H1 (cell line): ENCODE data around the gene SLC25A52. TPM values are rescaled to one million over a fixed set of nuclear protein-coding genes. Genes with fewer than 3 reads are reported as not detected.

Experiments
- CTCF ChIA-PET: fragments of 300-600 bp; sonication (Branson Sonifier 250); formaldehyde crosslinking; loops from one replicate; lab custom pipeline; 2021; ENCODE audit not compliant: partially characterized antibody; lab: Charles Lee
- POLR2A ChIA-PET: fragments of 300-600 bp; sonication (Branson Sonifier 250); formaldehyde crosslinking; loops from one replicate; lab custom pipeline; 2021; ENCODE audit warnings: inconsistent platforms; ENCODE audit not compliant: partially characterized antibody; lab: Charles Lee
- DNase-seq, 2 experiments: peaks; one replicate each; pipeline versions ENCODE4 v3.0.0 to v3.0.0-alpha.2; 2010 to 2022; ENCODE audit warnings: low spot score in 2 of 2, low read depth in 1 of 2, mixed read lengths in 1 of 2
- FAIRE-seq: peaks from 2 replicates; lab custom pipeline; 2011; peaks lifted over from hg19 to GRCh38; lab: Jason Lieb, UNC
- H2AFZ ChIP-seq: 2 replicates; pipeline ENCODE4 v1.8.1; 2012; ENCODE audit warnings: low read length, inconsistent platforms
- H2AK5ac ChIP-seq: 2 replicates; pipeline ENCODE4 v1.6.1; 2013; ENCODE audit warnings: low read depth, low read length
- H2BK120ac ChIP-seq: replicated peaks from 2 replicates; pipeline ENCODE3; 2013; ENCODE audit warnings: low read depth, low read length, inconsistent platforms
- H2BK12ac ChIP-seq: 2 replicates; pipeline ENCODE4 v1.6.1; 2013; ENCODE audit warnings: low read depth, low read length
- H2BK15ac ChIP-seq: 2 replicates; pipeline ENCODE4 v1.6.1; 2013; ENCODE audit warnings: low read length
- H2BK20ac ChIP-seq: 2 replicates; pipeline ENCODE4 v1.6.1; 2013; ENCODE audit warnings: low read length
- H2BK5ac ChIP-seq: 2 replicates; pipeline ENCODE4 v1.6.1; 2013; ENCODE audit warnings: low read depth, low read length
- H3K14ac ChIP-seq: 2 replicates; pipeline ENCODE4 v1.6.1; 2013; ENCODE audit warnings: inconsistent platforms; ENCODE audit not compliant: insufficient read length
- H3K18ac ChIP-seq: 2 replicates; pipeline ENCODE4 v1.6.1; 2013; ENCODE audit warnings: low read length; ENCODE audit errors: extremely low read depth
- H3K23ac ChIP-seq: 2 replicates; pipeline ENCODE4 v1.6.1; 2013; ENCODE audit warnings: inconsistent platforms; ENCODE audit not compliant: insufficient read length
- H3K23me2 ChIP-seq: 2 replicates; pipeline ENCODE4 v1.6.1; 2013; ENCODE audit warnings: low read depth, low read length
- H3K27ac ChIP-seq: 2 replicates; pipeline ENCODE4 v1.6.1; 2011; ENCODE audit warnings: low read depth, low read length, inconsistent platforms
- H3K27me3 ChIP-seq, 4 experiments: replicated peaks in 1 of 4; 1 replicate in 1 of 4; 2 replicates in 3 of 4; pipeline versions ENCODE4 v1.6.1 to v1.8.1; 2011 to 2013; ENCODE audit warnings: low read length in 3 of 4, mild to moderate bottlenecking in 3 of 4, inconsistent platforms in 2 of 4, mixed read lengths in 2 of 4, moderate library complexity in 1 of 4; ENCODE audit not compliant: control insufficient read depth in 3 of 4, insufficient read depth in 3 of 4; ENCODE audit errors: extremely low read depth in 1 of 4
- H3K36me3 ChIP-seq, 4 experiments: 2 replicates each; pipeline versions ENCODE4 v1.6.1 to v1.8.1; 2011 to 2013; ENCODE audit warnings: mild to moderate bottlenecking in 4 of 4, low read length in 3 of 4, moderate library complexity in 2 of 4, control low read depth in 1 of 4, inconsistent platforms in 1 of 4; ENCODE audit not compliant: insufficient read depth in 4 of 4, control insufficient read depth in 2 of 4
- H3K4ac ChIP-seq: replicated peaks from 2 replicates; pipeline ENCODE3; 2013; ENCODE audit warnings: low read length, low read depth, mixed read lengths, inconsistent platforms; ENCODE audit not compliant: insufficient read length
- H3K4me1 ChIP-seq, 4 experiments: replicated peaks in 1 of 4; 1 replicate in 1 of 4; 2 replicates in 3 of 4; pipeline versions ENCODE4 v1.6.1 to v1.8.1; 2011 to 2013; ENCODE audit warnings: low read length in 3 of 4, inconsistent platforms in 2 of 4, mixed read lengths in 1 of 4; ENCODE audit not compliant: insufficient read depth in 4 of 4, control insufficient read depth in 3 of 4
- H3K4me2 ChIP-seq, 2 experiments: 2 replicates each; pipeline versions ENCODE4 v1.6.1 to v1.8.1; 2011 to 2013; ENCODE audit warnings: low read depth in 2 of 2, low read length in 2 of 2, control low read depth in 1 of 2, inconsistent platforms in 1 of 2, mild to moderate bottlenecking in 1 of 2; ENCODE audit not compliant: insufficient read depth in 1 of 2
- H3K4me3 ChIP-seq, 4 experiments: fragments of 200-600, 300-600 bp in 1 of 4; sonication (generic), shearing (Covaris generic), sonication (Bioruptor Twin) in 1 of 4; 2 replicates each; pipeline versions ENCODE4 v1.5.1 to v1.8.1; 2011 to 2016; ENCODE audit warnings: low read length in 4 of 4, low read depth in 3 of 4, control low read depth in 2 of 4, inconsistent platforms in 2 of 4, mild to moderate bottlenecking in 2 of 4, mixed read lengths in 1 of 4, moderate library complexity in 1 of 4; ENCODE audit not compliant: insufficient read depth in 2 of 4; ENCODE audit errors: extremely low read depth in 1 of 4
- H3K56ac ChIP-seq: replicated peaks from 2 replicates; pipeline ENCODE3; 2013; ENCODE audit warnings: low read depth, mild to moderate bottlenecking, mixed read lengths, low read length, inconsistent platforms; ENCODE audit not compliant: insufficient read length
- H3K79me1 ChIP-seq: 2 replicates; pipeline ENCODE4 v1.6.1; 2013; ENCODE audit warnings: low read depth, low read length, control low read depth
- H3K79me2 ChIP-seq, 2 experiments: 2 replicates each; pipeline versions ENCODE4 v1.6.1 to v1.8.1; 2012 to 2013; ENCODE audit warnings: low read length in 2 of 2, mild to moderate bottlenecking in 2 of 2, inconsistent platforms in 1 of 2; ENCODE audit not compliant: insufficient read depth in 2 of 2, control insufficient read depth in 1 of 2
- H3K9ac ChIP-seq, 4 experiments: replicated peaks in 1 of 4; 1 replicate in 1 of 4; 2 replicates in 3 of 4; pipeline versions ENCODE4 v1.6.1 to v1.8.1; 2011 to 2013; ENCODE audit warnings: low read depth in 3 of 4, low read length in 3 of 4, control low read depth in 2 of 4, mild to moderate bottlenecking in 2 of 4, moderate library complexity in 2 of 4, inconsistent platforms in 1 of 4; ENCODE audit errors: extremely low read depth in 1 of 4
- H3K9me3 ChIP-seq, 2 experiments: 2 replicates each; pipeline versions ENCODE4 v1.6.1 to v1.8.1; 2012 to 2013; ENCODE audit warnings: mild to moderate bottlenecking in 2 of 2, moderate library complexity in 2 of 2, control low read depth in 1 of 2, inconsistent platforms in 1 of 2, low read depth in 1 of 2, low read length in 1 of 2, mixed read lengths in 1 of 2; ENCODE audit not compliant: insufficient read depth in 2 of 2
- H4K20me1 ChIP-seq, 2 experiments: replicated peaks in 1 of 2; 2 replicates each; pipeline versions ENCODE3 to v1.8.1; 2011 to 2013; ENCODE audit warnings: inconsistent platforms in 2 of 2, low read length in 2 of 2, mild to moderate bottlenecking in 1 of 2; ENCODE audit not compliant: insufficient read depth in 2 of 2, control insufficient read depth in 1 of 2
- H4K5ac ChIP-seq: 2 replicates; pipeline ENCODE4 v1.6.1; 2013; ENCODE audit warnings: low read length, low read depth, mixed read lengths, inconsistent platforms; ENCODE audit not compliant: insufficient read length
- H4K8ac ChIP-seq: 2 replicates; pipeline ENCODE4 v1.8.0; 2013; ENCODE audit warnings: mild to moderate bottlenecking, moderate library complexity, low read length, inconsistent platforms; ENCODE audit not compliant: insufficient read depth; ENCODE audit errors: extremely low read depth
- H4K91ac ChIP-seq: replicated peaks from 2 replicates; pipeline ENCODE3; 2013; ENCODE audit warnings: low read length, mixed read lengths, inconsistent platforms; ENCODE audit not compliant: insufficient read length
- ATF3 ChIP-seq: IDR thresholded peaks from 2 replicates; pipeline ENCODE4 v1.6.1; 2011; ENCODE audit warnings: low read depth, mild to moderate bottlenecking, low read length; ENCODE audit not compliant: insufficient read depth
- EZH2 ChIP-seq: fragments of 200-600 bp; sonication (generic); IDR thresholded peaks from 2 replicates; pipeline ENCODE4 v1.7.1; 2012; ENCODE audit warnings: low read depth, mild to moderate bottlenecking, moderate library complexity, low read length, inconsistent platforms; ENCODE audit not compliant: severe bottlenecking
- GABPA ChIP-seq: IDR thresholded peaks from 2 replicates; pipeline ENCODE4 v1.6.1; 2011; ENCODE audit warnings: mild to moderate bottlenecking, low read length, moderate library complexity, borderline replicate concordance; ENCODE audit not compliant: insufficient read depth
- HDAC2 ChIP-seq, 2 experiments: fragments of 300-600 bp in 1 of 2; sonication (generic) in 1 of 2; IDR thresholded peaks; 2 replicates each; pipeline ENCODE4 v1.6.1; 2011 to 2012; ENCODE audit warnings: low read depth in 2 of 2, low read length in 2 of 2, mild to moderate bottlenecking in 2 of 2, moderate library complexity in 2 of 2, borderline replicate concordance in 1 of 2, inconsistent platforms in 1 of 2
- HDAC6 ChIP-seq: IDR thresholded peaks from one replicate; pipeline ENCODE4 v1.7.1; 2012; ENCODE audit warnings: low read depth, mild to moderate bottlenecking, inconsistent platforms, low read length, moderate library complexity
- NANOG ChIP-seq: IDR thresholded peaks from 2 replicates; pipeline ENCODE4 v1.6.1; 2011; ENCODE audit warnings: low read length, low read depth, mild to moderate bottlenecking, inconsistent platforms; ENCODE audit not compliant: insufficient read depth, poor library complexity, severe bottlenecking
- SP4 ChIP-seq: IDR thresholded peaks from 2 replicates; pipeline ENCODE4 v1.6.1; 2012; ENCODE audit warnings: low read length, inconsistent platforms
- TCF12 ChIP-seq: IDR thresholded peaks from 2 replicates; pipeline ENCODE4 v1.6.1; 2011; ENCODE audit warnings: low read depth, mild to moderate bottlenecking, low read length
- TEAD4 ChIP-seq: IDR thresholded peaks from 2 replicates; pipeline ENCODE4 v1.6.1; 2012; ENCODE audit warnings: low read depth, low read length, inconsistent platforms, mixed read lengths
- YY1 ChIP-seq: IDR thresholded peaks from 2 replicates; pipeline ENCODE4 v1.6.1; 2011; ENCODE audit warnings: low read depth, mild to moderate bottlenecking, low read length
- WGBS, 2 experiments: shearing (Covaris generic) in 1 of 2; methylation state at CpG; one replicate each; pipeline versions ENCODE4 v1.1.6 to v1.1.7; 2013 to 2015; ENCODE audit warnings: low lambda C conversion rate in 2 of 2, mixed read lengths in 2 of 2, inconsistent platforms in 1 of 2, low coverage in 1 of 2, missing lambda C conversion rate in 1 of 2; ENCODE audit not compliant: insufficient replicate concordance in 2 of 2, insufficient coverage in 1 of 2, insufficient read length in 1 of 2; ENCODE audit errors: extremely low coverage in 1 of 2, missing lambda C conversion rate in 1 of 2; 5-methylcytosine and 5-hydroxymethylcytosine counted together
- polyA plus RNA-seq, 7 experiments: library from polyadenylated mRNA; depleted of rRNA in 3 of 7; stranded (reverse) in 5 of 7; unstranded in 2 of 7; fragments of >200 nt in 5 of 7; fragments of 200-250 nt in 2 of 7; gene quantifications; 1 replicate in 5 of 7; 2 replicates in 1 of 7; 4 replicates in 1 of 7; pipeline versions ENCODE4 v1.2.1 to v1.2.3, GENCODE V29; 2011 to 2013; ENCODE audit warnings: missing spikeins in 2 of 7, mixed read lengths in 2 of 7
- total RNA-seq: library from RNA; stranded (reverse); fragmentation: NEBNext Ultra II Directional; extraction: Animal tissue kit (Norgen Biotek cat#: 25700); gene quantifications from 2 replicates; pipeline ENCODE4 v1.2.1, GENCODE V29; 2021

Gene SLC25A52
- total and polyA plus RNA-seq, 2 of the 8 experiments (the other 6 are each of a cell fraction or from before 2014, with no cell fraction given): not detected

- no peak overlapping the region for H3K18ac ChIP-seq
- WGBS, 2 experiments: 95% methylated on average over 2 of the region's 2 CpGs; no CpG with 5 or more reads in 1 of the 2 experiments
- no peaks in the 10 kb centered on the region for H3K23me2 ChIP-seq
- H3K9me3 ChIP-seq: no peaks in the 10 kb centered on the region
- no peak overlapping the region for H3K9ac ChIP-seq
- TF ChIP-seq EZH2 (no peak), ATF3 (no peak), TCF12 (no peak), SP4 (no peak), YY1 (no peak), GABPA (no peak), HDAC6 (no peak), NANOG (no peak), HDAC2 (IDR thresholded peaks at IDR 0.05; ENCODE audit: borderline replicate concordance in 1 of 2, low read depth in 2 of 2, low read length in 2 of 2) (no peak), TEAD4 (no peak)
- H4K20me1 ChIP-seq: no peaks in the 10 kb centered on the region
- H2BK120ac ChIP-seq: no peak overlapping the region
- H4K91ac ChIP-seq: no peak overlapping the region
- DNase-seq (no peak), FAIRE-seq (no peak)
- no peak overlapping the region for H4K5ac ChIP-seq
- no peak overlapping the region for H3K23ac ChIP-seq
- no peak overlapping the region for H3K27ac ChIP-seq
- H2AK5ac ChIP-seq: no peak overlapping the region
- ChIA-PET CTCF (interaction anchor here (1.0 to 1.2 kb wide), 2 partner anchors 28 to 51 kb away, joined by 3 to 5 read pairs; no protein-coding TSS in a partner anchor), POLR2A (interaction anchor here (1.1 to 1.5 kb wide), 2 partner anchors 9 to 19 kb away, joined by 3 to 4 read pairs; no protein-coding TSS in a partner anchor)
- no peak overlapping the region for H3K4me3 ChIP-seq
- H3K79me2 ChIP-seq: no peaks in the 10 kb centered on the region
- no peaks in the 10 kb centered on the region; a peak in 1 of 7 replicates for H3K27me3 ChIP-seq
- no peak overlapping the region for H2AFZ ChIP-seq
- H3K79me1 ChIP-seq: no peaks in the 10 kb centered on the region
- H4K8ac ChIP-seq: no peak overlapping the region
- H3K36me3 ChIP-seq: no peaks in the 10 kb centered on the region
- no peak overlapping the region for H2BK12ac ChIP-seq
- no peak overlapping the region for H3K4ac ChIP-seq
- no peak overlapping the region for H2BK20ac ChIP-seq
- H3K56ac ChIP-seq: no peak overlapping the region
- no peak overlapping the region for H3K14ac ChIP-seq
- no peak overlapping the region for H3K4me2 ChIP-seq
- H2BK5ac ChIP-seq: no peak overlapping the region
- H3K4me1 ChIP-seq: no peaks in the 10 kb centered on the region
- no peak overlapping the region for H2BK15ac ChIP-seq
Observed at GRCh38 chr18:31792580-31792911, 31.9 kb upstream of the SLC25A52 start.
